Central memory CD4-positive, alpha-beta T cell (primary cell): ENCODE measurements around the gene CAPZA3.
"Not testable (repeated sequence)": the region's sequence is repeated elsewhere in the genome, so short reads cannot be mapped to it uniquely, and the experiment has no call there.

Source experiments
- DNase-seq: peaks from one replicate; pipeline ENCODE4 v3.0.0; 2022

CAPZA3 gene

GRCh38 chr12:18754124-18754707, 16.3 kb downstream of the CAPZA3 start:
- DNase-seq = no peak

GRCh38 chr12:18755341-18755740, 17.4 kb downstream of the CAPZA3 start:
- no peak for DNase-seq

- not testable (repeated sequence) for DNase-seq
Observed at GRCh38 chr12:18766479-18766878, 28.6 kb downstream of the CAPZA3 start.

GRCh38 chr12:18782827-18783226, 44.9 kb downstream of the CAPZA3 start:
- DNase-seq = no peak

GRCh38 chr12:18785465-18785864, 47.5 kb downstream of the CAPZA3 start:
- not testable (repeated sequence) for DNase-seq
